CD4-positive, alpha-beta memory T cell (primary cell): Measurements from ENCODE around the gene BARX1. TPM values are rescaled to one million over a fixed set of nuclear protein-coding genes. Genes with fewer than 3 reads are reported as not detected.
"Not testable (repeated sequence)": the region's sequence is repeated elsewhere in the genome, so short reads cannot be mapped to it uniquely, and the experiment has no call there.

Experiments used
- CTCF ChIA-PET: fragments of 350-600 bp; sonication (Branson Sonifier 250); formaldehyde crosslinking; loops from one replicate; lab custom pipeline; 2021; ENCODE audit warnings: inconsistent platforms; ENCODE audit not compliant: partially characterized antibody; lab: Charles Lee
- POLR2A ChIA-PET: fragments of 350-600 bp; sonication (Branson Sonifier 250); formaldehyde crosslinking; loops from one replicate; lab custom pipeline; 2021; ENCODE audit not compliant: partially characterized antibody; lab: Charles Lee
- DNase-seq, 5 donors: peaks; one replicate each; pipeline versions ENCODE4 v3.0.0 to v3.0.0-alpha.2; 2020 to 2022; ENCODE audit warnings: mixed read lengths in 1 of 5
- H3K27ac ChIP-seq: one replicate; pipeline ENCODE4 v1.7.0; 2013; ENCODE audit warnings: low read depth, low read length
- H3K27me3 ChIP-seq: 2 replicates; pipeline ENCODE4 v1.7.0; 2013; ENCODE audit warnings: mild to moderate bottlenecking, low read length, moderate library complexity; ENCODE audit not compliant: insufficient read depth
- H3K36me3 ChIP-seq: 2 replicates; pipeline ENCODE4 v1.7.0; 2013; ENCODE audit warnings: mild to moderate bottlenecking, low read length, moderate library complexity; ENCODE audit not compliant: insufficient read depth
- H3K4me1 ChIP-seq: 2 replicates; pipeline ENCODE4 v1.7.0; 2013; ENCODE audit warnings: mild to moderate bottlenecking, low read length, moderate library complexity; ENCODE audit not compliant: insufficient read depth
- H3K4me3 ChIP-seq, 2 donors: one replicate each; pipeline ENCODE4 v1.7.0; 2013; ENCODE audit warnings: low read length in 2 of 2, mild to moderate bottlenecking in 1 of 2
- H3K9me3 ChIP-seq, 2 donors: one replicate each; pipeline ENCODE4 v1.7.0; 2013; ENCODE audit warnings: low read length in 2 of 2, control low read depth in 1 of 2; ENCODE audit not compliant: control insufficient read depth in 1 of 2
- H3K27ac Mint-ChIP-seq, 7 donors: one replicate each; pipeline ENCODE4 v1.8.0; 2020 to 2021; ENCODE audit warnings: mixed read lengths in 7 of 7, mild to moderate bottlenecking in 6 of 7, inconsistent platforms in 3 of 7, moderate library complexity in 3 of 7
- H3K27me3 Mint-ChIP-seq, 2 donors: one replicate each; pipeline ENCODE4 v1.8.0; 2020 to 2021; ENCODE audit warnings: mixed read lengths in 2 of 2
- H3K36me3 Mint-ChIP-seq, 2 donors: one replicate each; pipeline ENCODE4 v1.8.0; 2020 to 2021; ENCODE audit warnings: mixed read lengths in 2 of 2, inconsistent platforms in 1 of 2, mild to moderate bottlenecking in 1 of 2
- H3K4me1 Mint-ChIP-seq, 4 donors: one replicate each; pipeline ENCODE4 v1.8.0; 2020 to 2021; ENCODE audit warnings: mixed read lengths in 4 of 4, mild to moderate bottlenecking in 1 of 4
- H3K4me3 Mint-ChIP-seq, 8 donors: one replicate each; pipeline ENCODE4 v1.8.0; 2020 to 2021; ENCODE audit warnings: mixed read lengths in 8 of 8, mild to moderate bottlenecking in 7 of 8, moderate library complexity in 6 of 8, inconsistent platforms in 3 of 8
- H3K9me3 Mint-ChIP-seq, 8 donors: one replicate each; pipeline ENCODE4 v1.8.0; 2020 to 2021; ENCODE audit warnings: mixed read lengths in 8 of 8, mild to moderate bottlenecking in 5 of 8, inconsistent platforms in 3 of 8, moderate library complexity in 1 of 8
- intact Hi-C: fragments of 100-400 bp; cut with micrococcal nuclease; formaldehyde crosslinking; loops from one replicate; pipeline ENCODE4 v1.15.1; 2023
- polyA plus RNA-seq, 2 donors: library from polyadenylated mRNA; unstranded; fragments of 300-500 nt; fragmentation: Illumina TruSeq; gene quantifications; one replicate each; pipeline ENCODE4 v1.2.3, GENCODE V29; 2021
- total RNA-seq, 2 experiments: library from RNA; stranded (reverse); gene quantifications; one replicate each; pipeline ENCODE4 v1.2.3, GENCODE V29; 2021

Gene BARX1
- total and polyA plus RNA-seq, 4 experiments from 2014 or later = not detected

GRCh38 chr9:93976973-93977372, 21.8 kb upstream of the BARX1 start:
- H3K27ac ChIP-seq = no peak overlapping the region
- H3K27ac Mint-ChIP-seq = no peak overlapping the region
- H3K36me3 ChIP-seq = no peaks in the 10 kb centered on the region
- intact Hi-C loops = no loop called here
- no peaks in the 10 kb centered on the region for H3K4me1 Mint-ChIP-seq
- H3K9me3 ChIP-seq = no peaks in the 10 kb centered on the region
- ChIA-PET CTCF (interaction anchor here (1.6 kb wide), 1 partner anchor 9 kb away, joined by 8 read pairs; no protein-coding TSS in a partner anchor), POLR2A (no interaction called here)
- H3K36me3 Mint-ChIP-seq = no peaks in the 10 kb centered on the region
- H3K4me3 ChIP-seq = no peak overlapping the region
- peaks cover 15 to 33% of the 10 kb centered on the region in 2 donors for H3K27me3 Mint-ChIP-seq
- DNase-seq = no peak
- H3K27me3 ChIP-seq = no peaks in the 10 kb centered on the region
- H3K4me3 Mint-ChIP-seq = no peak overlapping the region
- peaks cover 0 to 13% (median 8%) of the 10 kb centered on the region in 8 donors for H3K9me3 Mint-ChIP-seq
- H3K4me1 ChIP-seq = no peaks in the 10 kb centered on the region

- Mint-ChIP-seq H3K27me3 (peaks cover 11 to 27% of the 10 kb centered on the region in 2 donors), H3K4me3 (no peak overlapping the region), H3K27ac (no peak overlapping the region), H3K9me3 (peaks cover 0 to 13% (median 9%) of the 10 kb centered on the region in 8 donors), H3K36me3 (no peaks in the 10 kb centered on the region), H3K4me1 (no peaks in the 10 kb centered on the region)
- H3K4me3 ChIP-seq = no peak overlapping the region
- ChIA-PET CTCF (interaction anchor here (1.6 kb wide), 1 partner anchor 8 kb away, joined by 8 read pairs; no protein-coding TSS in a partner anchor), POLR2A (no interaction called here)
- H3K4me1 ChIP-seq = no peaks in the 10 kb centered on the region
- no peaks in the 10 kb centered on the region for H3K36me3 ChIP-seq
- DNase-seq = no peak
- no peaks in the 10 kb centered on the region for H3K27me3 ChIP-seq
- H3K9me3 ChIP-seq = no peaks in the 10 kb centered on the region
- intact Hi-C loops = no loop called here
- H3K27ac ChIP-seq = no peak overlapping the region
Measured at GRCh38 chr9:93976081-93976480, 20.9 kb upstream of the BARX1 start.

GRCh38 chr9:93975262-93975661, 20.1 kb upstream of the BARX1 start:
- H3K27ac Mint-ChIP-seq = no peak overlapping the region
- Histone ChIP-seq H3K9me3 (no peaks in the 10 kb centered on the region), H3K4me1 (no peaks in the 10 kb centered on the region), H3K36me3 (no peaks in the 10 kb centered on the region), H3K27me3 (no peaks in the 10 kb centered on the region), H3K4me3 (no peak overlapping the region), H3K27ac (no peak overlapping the region)
- no peaks in the 10 kb centered on the region for H3K4me1 Mint-ChIP-seq
- intact Hi-C loops = no loop called here
- peaks cover 0 to 17% (median 10%) of the 10 kb centered on the region in 8 donors for H3K9me3 Mint-ChIP-seq
- ChIA-PET CTCF (no interaction called here), POLR2A (no interaction called here)
- DNase-seq = no peak
- H3K4me3 Mint-ChIP-seq = no peak overlapping the region
- H3K36me3 Mint-ChIP-seq = no peaks in the 10 kb centered on the region
- peaks cover 11 to 28% of the 10 kb centered on the region in 2 donors for H3K27me3 Mint-ChIP-seq

GRCh38 chr9:93974151-93974550, 19.0 kb upstream of the BARX1 start:
- Histone ChIP-seq H3K4me1 (no peaks in the 10 kb centered on the region), H3K27ac (no peak overlapping the region), H3K27me3 (no peaks in the 10 kb centered on the region), H3K9me3 (no peaks in the 10 kb centered on the region), H3K36me3 (no peaks in the 10 kb centered on the region), H3K4me3 (no peak overlapping the region)
- Mint-ChIP-seq H3K4me3 (no peak overlapping the region), H3K4me1 (no peaks in the 10 kb centered on the region), H3K9me3 (peaks cover 0 to 17% (median 10%) of the 10 kb centered on the region in 8 donors), H3K27me3 (peaks cover 11 to 20% of the 10 kb centered on the region in 2 donors), H3K27ac (no peak overlapping the region), H3K36me3 (no peaks in the 10 kb centered on the region)
- CTCF ChIA-PET = no interaction called here
- no peak for DNase-seq
- POLR2A ChIA-PET = no interaction called here
- intact Hi-C loops = no loop called here

- not testable (repeated sequence) for H3K4me3 Mint-ChIP-seq
- H3K27me3 Mint-ChIP-seq = peaks cover 7 to 11% of the 10 kb centered on the region in 2 donors
Measured at GRCh38 chr9:93972655-93973054, 17.5 kb upstream of the BARX1 start.

GRCh38 chr9:93969328-93969661, 14.1 kb upstream of the BARX1 start:
- no peak for DNase-seq
- H3K36me3 ChIP-seq = no peaks in the 10 kb centered on the region
- Mint-ChIP-seq H3K27ac (no peak overlapping the region), H3K27me3 (peaks cover 13 to 20% of the 10 kb centered on the region in 2 donors), H3K4me3 (no peak overlapping the region), H3K36me3 (no peaks in the 10 kb centered on the region), H3K9me3 (peaks cover 0 to 17% (median 10%) of the 10 kb centered on the region in 8 donors), H3K4me1 (no peaks in the 10 kb centered on the region)
- ChIA-PET CTCF (interaction anchor here (1.2 to 2.5 kb wide), 3 partner anchors 8 to 46 kb away, joined by 3 to 8 read pairs (median 3); no protein-coding TSS in a partner anchor), POLR2A (no interaction called here)
- no peak overlapping the region for H3K4me3 ChIP-seq
- H3K4me1 ChIP-seq = no peaks in the 10 kb centered on the region
- no peaks in the 10 kb centered on the region for H3K9me3 ChIP-seq
- no peak overlapping the region for H3K27ac ChIP-seq
- intact Hi-C loops = no loop called here
- H3K27me3 ChIP-seq = no peaks in the 10 kb centered on the region

More at GRCh38 chr9:93972655-93973054, 17.5 kb upstream of the BARX1 start:
- DNase-seq, H3K27ac ChIP-seq, H3K9me3 ChIP-seq, H3K27me3 ChIP-seq, POLR2A ChIA-PET, H3K4me1 ChIP-seq, CTCF ChIA-PET, H3K4me1 Mint-ChIP-seq, intact Hi-C loops, H3K36me3 ChIP-seq, H3K4me3 ChIP-seq, H3K36me3 Mint-ChIP-seq, H3K27ac Mint-ChIP-seq: not testable (repeated sequence)
- H3K9me3 Mint-ChIP-seq = peaks cover 0 to 17% (median 10%) of the 10 kb centered on the region in 8 donors

- Mint-ChIP-seq H3K9me3 (peaks cover 0 to 17% (median 10%) of the 10 kb centered on the region in 8 donors), H3K4me1 (no peaks in the 10 kb centered on the region), H3K4me3 (no peak overlapping the region), H3K27ac (no peak overlapping the region), H3K36me3 (no peaks in the 10 kb centered on the region), H3K27me3 (peaks cover 13 to 20% of the 10 kb centered on the region in 2 donors)
- no peaks in the 10 kb centered on the region for H3K4me1 ChIP-seq
- H3K9me3 ChIP-seq = no peaks in the 10 kb centered on the region
- DNase-seq = no peak
- intact Hi-C loops = no loop called here
- ChIA-PET POLR2A (no interaction called here), CTCF (interaction anchor here (1.2 to 2.5 kb wide), 3 partner anchors 8 to 46 kb away, joined by 3 to 8 read pairs (median 3); no protein-coding TSS in a partner anchor)
- H3K27me3 ChIP-seq = no peaks in the 10 kb centered on the region
- H3K27ac ChIP-seq = no peak overlapping the region
- no peak overlapping the region for H3K4me3 ChIP-seq
- H3K36me3 ChIP-seq = no peaks in the 10 kb centered on the region
Measured at GRCh38 chr9:93968451-93969327, 13.5 kb upstream of the BARX1 start.
